Measurements from ENCODE around the gene IQSEC1.

- TF ChIP-seq CTCF (IDR thresholded peaks at IDR 0.05; ENCODE audit: low read depth, low read length) = no peak
- TF ChIP-seq POLR2A (IDR thresholded peaks at IDR 0.05; ENCODE audit: extremely low read depth, insufficient read length) = no peak
Measured at GRCh38 chr3:13075986-13076654, 2.9 kb upstream of the IQSEC1 start.
